HepG2 (cell line): ENCODE results near the gene DOK1. TPM values are rescaled to one million over a fixed set of nuclear protein-coding genes. Genes with fewer than 3 reads are reported as not detected.

Source experiments
- CAMTA2 ChIP-seq: sonication (generic); formaldehyde crosslinking; IDR thresholded peaks from 2 replicates; pipeline ENCODE4 v1.4.0; 2020; ENCODE audit warnings: mild to moderate bottlenecking, missing genetic modification reagents, borderline replicate concordance
- GTF2F1 ChIP-seq: fragments of 150-350 bp; IDR thresholded peaks from 2 replicates; pipeline ENCODE4 v1.6.1; 2014; ENCODE audit warnings: low read length
- MATR3 ChIP-seq: sonication (generic); formaldehyde crosslinking; IDR thresholded peaks from 2 replicates; pipeline ENCODE4 v1.4.0; 2020; ENCODE audit warnings: missing genetic modification reagents
- PRDM4 ChIP-seq: sonication (generic); formaldehyde crosslinking; IDR thresholded peaks from 2 replicates; pipeline ENCODE4 v1.9.0; 2021; ENCODE audit warnings: missing genetic modification reagents, borderline replicate concordance
- SAFB2 ChIP-seq: sonication (generic); formaldehyde crosslinking; IDR thresholded peaks from 2 replicates; pipeline ENCODE4 v1.5.1; 2020; ENCODE audit warnings: missing genetic modification reagents, low read depth, mild to moderate bottlenecking, borderline replicate concordance
- ZNF142 ChIP-seq: sonication (generic); formaldehyde crosslinking; IDR thresholded peaks from 2 replicates; pipeline ENCODE4 v1.4.0; 2020; ENCODE audit warnings: missing genetic modification reagents
- ZNF558 ChIP-seq: sonication (generic); formaldehyde crosslinking; IDR thresholded peaks from 2 replicates; pipeline ENCODE4 v1.9.0; 2022; ENCODE audit warnings: mild to moderate bottlenecking, missing genetic modification reagents, borderline replicate concordance
- ZNF629 ChIP-seq: sonication (generic); formaldehyde crosslinking; conservative IDR thresholded peaks from 2 replicates; pipeline ENCODE4 v1.5.0; 2020; ENCODE audit warnings: missing genetic modification reagents
- ZNF652 ChIP-seq: IDR thresholded peaks from 2 replicates; pipeline ENCODE4 v1.6.1; 2016; ENCODE audit warnings: low read depth, borderline replicate concordance
- ZNF672 ChIP-seq: sonication (generic); formaldehyde crosslinking; IDR thresholded peaks from 2 replicates; pipeline ENCODE4 v1.8.1; 2022; ENCODE audit warnings: missing genetic modification reagents
- polyA plus RNA-seq, 8 experiments: library from polyadenylated mRNA; depleted of rRNA in 3 of 8; stranded (reverse) in 7 of 8; unstranded in 1 of 8; fragments of >200 nt; fragmentation: Illumina TruSeq in 4 of 8; extraction: Trizol in 4 of 8; gene quantifications; 2 replicates each; pipeline versions ENCODE4 v1.2.1 to v1.2.3, GENCODE V29; 2011 to 2016; ENCODE audit warnings: low read depth in 4 of 8, missing spikeins in 1 of 8, mixed read lengths in 1 of 8; ENCODE audit not compliant: insufficient read depth in 1 of 8
- total RNA-seq, 5 experiments: library from RNA; depleted of rRNA; stranded (reverse); fragments of >200 nt; fragmentation: Illumina TruSeq; extraction: Trizol; gene quantifications; 2 replicates each; pipeline ENCODE4 v1.2.3, GENCODE V29; 2016; ENCODE audit warnings: low read depth in 1 of 5
- TF ChIP-seq, protein P1 (sequence below): sonication (generic); formaldehyde crosslinking; IDR thresholded peaks from 2 replicates; pipeline ENCODE4 v1.5.0; 2020; ENCODE audit warnings: missing genetic modification reagents
- TF ChIP-seq, protein P2 (sequence below), 2 experiments: sonication (generic) in 1 of 2; formaldehyde crosslinking in 1 of 2; IDR thresholded peaks; 2 replicates each; pipeline versions ENCODE4 v1.4.0 to v1.6.1; 2018 to 2020; ENCODE audit warnings: missing genetic modification reagents in 2 of 2, borderline replicate concordance in 1 of 2, low read depth in 1 of 2, mild to moderate bottlenecking in 1 of 2, missing biosample characterization in 1 of 2
- TF ChIP-seq, protein P3 (sequence below): sonication (generic); formaldehyde crosslinking; conservative IDR thresholded peaks from 2 replicates; pipeline ENCODE4 v1.4.0; 2020; ENCODE audit warnings: missing genetic modification reagents
- TF ChIP-seq, protein P4 (sequence below): IDR thresholded peaks from 2 replicates; pipeline ENCODE4 v1.6.1; 2012; ENCODE audit warnings: inconsistent platforms

Gene DOK1
- total and polyA plus RNA-seq, 2 of the 13 experiments (the other 11 are each of a cell fraction or from before 2014, with no cell fraction given), result 0.53 to 0.74 TPM

- TF ChIP-seq ZNF142 (peak; percentile 85), PRDM4 (no peak), CAMTA2 (CRISPR knock-in tag) (peak; percentile 88), ZNF672 (CRISPR knock-in tag) (no peak), GTF2F1 (peak; percentile 33; the same call in 1 of the 2 replicates), ZNF558 (peak; percentile 87; the same call in 1 of the 2 replicates), ZNF652 (CRISPR knock-in tag) (no peak; the same call in 1 of the 2 replicates), SAFB2 (CRISPR knock-in tag) (peak; percentile 14; the same call in 1 of the 2 replicates), ZNF629 (CRISPR knock-in tag) (0 out of 2 replicates have a peak, but pooled peaks have one; percentile 25), MATR3 (CRISPR knock-in tag) (no peak)
- TF ChIP-seq, protein P1, sequence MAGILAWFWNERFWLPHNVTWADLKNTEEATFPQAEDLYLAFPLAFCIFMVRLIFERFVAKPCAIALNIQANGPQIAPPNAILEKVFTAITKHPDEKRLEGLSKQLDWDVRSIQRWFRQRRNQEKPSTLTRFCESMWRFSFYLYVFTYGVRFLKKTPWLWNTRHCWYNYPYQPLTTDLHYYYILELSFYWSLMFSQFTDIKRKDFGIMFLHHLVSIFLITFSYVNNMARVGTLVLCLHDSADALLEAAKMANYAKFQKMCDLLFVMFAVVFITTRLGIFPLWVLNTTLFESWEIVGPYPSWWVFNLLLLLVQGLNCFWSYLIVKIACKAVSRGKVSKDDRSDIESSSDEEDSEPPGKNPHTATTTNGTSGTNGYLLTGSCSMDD, result no peak
- TF ChIP-seq, protein P2, sequence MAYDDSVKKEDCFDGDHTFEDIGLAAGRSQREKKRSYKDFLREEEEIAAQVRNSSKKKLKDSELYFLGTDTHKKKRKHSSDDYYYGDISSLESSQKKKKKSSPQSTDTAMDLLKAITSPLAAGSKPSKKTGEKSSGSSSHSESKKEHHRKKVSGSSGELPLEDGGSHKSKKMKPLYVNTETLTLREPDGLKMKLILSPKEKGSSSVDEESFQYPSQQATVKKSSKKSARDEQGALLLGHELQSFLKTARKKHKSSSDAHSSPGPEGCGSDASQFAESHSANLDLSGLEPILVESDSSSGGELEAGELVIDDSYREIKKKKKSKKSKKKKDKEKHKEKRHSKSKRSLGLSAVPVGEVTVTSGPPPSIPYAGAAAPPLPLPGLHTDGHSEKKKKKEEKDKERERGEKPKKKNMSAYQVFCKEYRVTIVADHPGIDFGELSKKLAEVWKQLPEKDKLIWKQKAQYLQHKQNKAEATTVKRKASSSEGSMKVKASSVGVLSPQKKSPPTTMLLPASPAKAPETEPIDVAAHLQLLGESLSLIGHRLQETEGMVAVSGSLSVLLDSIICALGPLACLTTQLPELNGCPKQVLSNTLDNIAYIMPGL (CRISPR knock-in tag; IDR thresholded peaks at IDR 0.05; ENCODE audit: borderline replicate concordance in 1 of 2, low read depth in 1 of 2), result peak; percentile 72 to 92
- TF ChIP-seq, protein P3, sequence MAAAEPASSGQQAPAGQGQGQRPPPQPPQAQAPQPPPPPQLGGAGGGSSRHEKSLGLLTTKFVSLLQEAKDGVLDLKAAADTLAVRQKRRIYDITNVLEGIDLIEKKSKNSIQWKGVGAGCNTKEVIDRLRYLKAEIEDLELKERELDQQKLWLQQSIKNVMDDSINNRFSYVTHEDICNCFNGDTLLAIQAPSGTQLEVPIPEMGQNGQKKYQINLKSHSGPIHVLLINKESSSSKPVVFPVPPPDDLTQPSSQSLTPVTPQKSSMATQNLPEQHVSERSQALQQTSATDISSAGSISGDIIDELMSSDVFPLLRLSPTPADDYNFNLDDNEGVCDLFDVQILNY (CRISPR knock-in tag), result 0 out of 2 replicates have a peak, but pooled peaks have one; percentile 36
- TF ChIP-seq, protein P4, sequence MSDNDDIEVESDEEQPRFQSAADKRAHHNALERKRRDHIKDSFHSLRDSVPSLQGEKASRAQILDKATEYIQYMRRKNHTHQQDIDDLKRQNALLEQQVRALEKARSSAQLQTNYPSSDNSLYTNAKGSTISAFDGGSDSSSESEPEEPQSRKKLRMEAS, result peak; percentile 64
These were observed 24.9 kb upstream of the DOK1 start, which contains the start of the genes AUP1 and HTRA2 (continued) for GRCh38 chr2:74529357-74530238.
